Kasumi-1 (cell line): Measurements from ENCODE around the gene CACNA1G.

Experiments
- DNase-seq, 2 experiments: peaks; one replicate each; lab custom pipeline; 2025; lab: John Stamatoyannopoulos, UW

CACNA1G gene

DNA sequence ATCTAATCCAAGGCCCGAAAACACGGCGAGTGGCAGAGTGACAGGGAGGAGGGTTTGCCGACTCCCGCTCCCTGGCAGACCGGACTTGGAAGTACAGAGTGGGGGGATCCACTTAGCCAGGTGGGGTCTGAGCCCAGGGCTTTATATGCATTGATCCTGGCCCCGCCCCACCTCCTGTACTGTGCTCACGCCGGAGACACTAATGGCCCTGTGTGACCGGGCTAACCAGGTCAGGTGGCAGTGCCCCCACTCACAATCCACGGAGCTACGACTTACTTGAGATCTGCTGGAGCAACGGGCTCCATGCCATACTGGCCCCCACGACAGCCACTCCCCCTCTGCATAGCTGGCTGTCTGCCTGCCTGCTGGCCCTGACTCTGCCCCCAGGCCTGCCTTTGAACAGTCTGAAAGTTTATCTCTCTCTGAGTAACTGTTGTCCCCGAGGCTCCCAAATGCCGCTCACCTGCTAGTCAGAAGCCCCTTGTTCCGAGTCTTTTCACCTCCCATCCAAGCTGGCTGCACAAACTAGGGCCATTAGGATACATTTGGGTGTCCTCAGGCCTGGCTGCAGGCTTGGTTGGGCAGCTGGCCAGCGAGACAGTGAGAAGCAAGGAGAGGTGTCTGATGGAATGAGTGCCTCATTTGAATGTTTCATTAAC is 28.0 kb downstream of the CACNA1G start:
- DNase-seq = no peak

DNA sequence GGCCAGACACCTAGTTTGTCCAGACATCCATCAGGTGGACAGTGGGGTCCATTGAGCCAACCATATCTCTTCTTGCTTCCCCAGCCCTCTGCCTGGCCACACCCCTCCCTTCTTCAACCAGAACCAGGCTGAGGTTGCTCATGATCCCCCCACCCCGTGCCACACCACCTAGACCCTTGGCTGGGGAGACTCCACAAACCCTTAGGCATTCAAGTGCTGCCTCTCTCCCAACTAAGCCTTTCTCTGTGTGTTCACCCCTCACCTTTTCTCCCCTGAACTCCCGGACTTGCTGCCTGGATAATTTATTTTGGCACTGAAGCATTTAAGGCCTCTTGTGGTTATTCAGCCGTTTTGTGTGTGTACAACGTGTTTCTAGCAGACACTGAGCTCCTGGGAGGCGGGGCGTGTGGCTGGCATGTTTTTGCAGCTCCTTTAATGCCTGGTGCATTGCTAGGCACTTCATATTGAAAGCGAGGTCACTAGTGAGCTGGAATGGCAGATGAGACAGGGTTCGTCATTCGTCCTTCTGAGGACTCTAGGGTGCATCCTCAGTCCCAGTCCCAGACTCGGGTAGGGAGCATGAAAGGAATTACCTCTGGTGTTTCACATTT is 28.7 kb downstream of the CACNA1G start:
- DNase-seq = no peak

DNA sequence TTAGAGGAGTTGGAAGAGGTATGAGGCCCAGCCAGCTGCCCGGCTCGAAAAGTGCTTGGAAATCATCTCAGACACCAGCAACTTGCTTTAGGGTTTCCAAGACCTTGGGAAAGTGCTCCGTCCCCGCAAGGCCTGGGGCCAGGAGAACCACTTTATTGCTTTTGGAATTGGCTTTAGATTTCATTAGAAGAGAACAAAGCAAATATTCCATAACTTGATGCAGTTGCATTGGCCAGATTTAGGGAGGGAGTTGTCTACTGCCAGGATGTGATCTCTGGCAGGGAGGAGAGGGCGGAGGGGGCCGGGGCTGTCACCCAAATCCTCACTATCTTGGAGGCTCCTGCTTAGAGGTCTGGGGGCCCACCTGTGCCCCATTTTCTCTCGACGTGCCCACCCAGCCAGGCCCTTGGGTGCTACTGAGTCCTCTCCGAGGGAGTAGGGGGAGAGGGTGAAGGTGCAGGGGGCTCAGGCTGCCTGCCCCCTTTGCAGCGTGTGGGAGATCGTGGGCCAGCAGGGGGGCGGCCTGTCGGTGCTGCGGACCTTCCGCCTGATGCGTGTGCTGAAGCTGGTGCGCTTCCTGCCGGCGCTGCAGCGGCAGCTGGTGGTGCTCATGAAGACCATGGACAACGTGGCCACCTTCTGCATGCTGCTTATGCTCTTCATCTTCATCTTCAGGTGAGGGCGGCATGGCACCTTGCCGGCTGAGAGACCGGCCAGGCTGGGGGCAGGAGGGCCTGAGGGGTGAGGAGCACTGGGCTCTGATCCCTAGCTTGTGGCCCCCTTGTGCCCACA is 30.6 kb downstream of the CACNA1G start:
- DNase-seq = no peak

DNA sequence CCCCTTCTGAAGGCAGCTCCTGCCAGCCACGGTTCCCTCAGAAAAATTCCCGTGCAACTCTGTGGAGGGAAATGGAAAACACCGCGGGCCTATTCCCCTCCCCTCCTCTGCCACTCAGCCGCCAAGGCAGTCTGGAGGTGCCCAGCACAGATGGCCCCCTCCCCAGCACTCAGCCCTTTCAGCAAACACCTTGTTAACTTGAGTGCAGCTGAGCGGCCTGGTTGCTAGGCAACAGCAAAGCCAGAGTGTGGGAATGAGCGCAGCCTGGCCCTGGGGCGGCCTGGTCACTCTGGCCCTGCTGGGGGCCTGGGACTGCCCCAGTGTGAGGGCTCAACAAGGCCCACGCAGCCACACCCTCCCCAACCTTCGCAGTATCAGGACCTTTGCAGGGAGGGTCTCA is 32.8 kb downstream of the CACNA1G start:
- no peak for DNase-seq

DNA sequence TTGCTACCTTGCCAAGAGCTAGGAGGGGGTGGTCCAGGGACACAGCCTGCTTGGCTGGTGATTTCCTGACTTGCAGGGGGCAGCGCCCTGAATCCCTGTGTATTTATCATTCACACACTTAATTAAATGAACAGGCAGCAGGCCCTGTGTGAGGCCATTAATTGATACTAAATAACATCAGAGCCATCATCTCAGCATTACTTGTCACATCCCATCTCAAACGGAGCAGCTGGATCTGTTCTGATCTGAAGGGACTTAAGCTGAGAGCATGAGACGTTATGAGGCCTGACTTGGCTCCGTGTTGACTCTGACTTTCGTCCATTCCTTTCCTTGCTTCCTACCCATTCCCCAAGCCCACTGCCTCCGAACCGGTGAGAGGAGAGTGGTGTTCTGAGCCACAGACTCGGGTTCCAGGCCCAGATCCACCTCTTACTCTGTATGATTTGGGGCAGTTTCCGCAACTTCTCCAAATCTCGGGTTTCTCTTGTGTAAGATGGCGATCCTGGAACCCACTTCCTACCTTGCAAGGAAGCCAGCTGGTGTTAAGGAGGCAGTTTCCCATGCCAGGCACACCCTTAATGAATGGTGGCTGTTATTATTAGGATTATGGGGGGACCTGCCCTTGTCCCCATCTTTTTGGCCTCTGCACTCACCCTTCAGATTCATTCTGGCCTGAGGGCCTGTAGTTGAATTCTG is 33.8 kb downstream of the CACNA1G start:
- DNase-seq = no peak

DNA sequence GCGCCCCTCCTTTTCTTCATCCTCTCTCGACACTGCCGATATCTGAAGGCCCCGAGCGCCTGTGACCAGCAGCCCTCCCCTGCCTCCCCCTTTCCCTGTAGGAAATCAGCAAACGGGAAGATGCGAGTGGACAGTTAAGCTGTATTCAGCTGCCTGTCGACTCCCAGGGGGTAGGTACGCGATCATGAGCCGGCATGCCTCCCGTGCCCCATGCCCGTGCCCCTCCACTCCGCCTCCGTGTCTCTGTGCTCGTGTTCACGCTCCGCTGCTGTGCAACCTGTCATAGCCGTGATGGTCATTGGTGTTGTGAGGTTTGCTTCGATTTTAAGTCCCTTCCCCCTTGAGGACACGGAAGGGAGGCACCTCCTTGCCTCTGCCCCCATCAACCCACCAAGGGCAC is 34.4 kb downstream of the CACNA1G start:
- DNase-seq = no peak

DNA sequence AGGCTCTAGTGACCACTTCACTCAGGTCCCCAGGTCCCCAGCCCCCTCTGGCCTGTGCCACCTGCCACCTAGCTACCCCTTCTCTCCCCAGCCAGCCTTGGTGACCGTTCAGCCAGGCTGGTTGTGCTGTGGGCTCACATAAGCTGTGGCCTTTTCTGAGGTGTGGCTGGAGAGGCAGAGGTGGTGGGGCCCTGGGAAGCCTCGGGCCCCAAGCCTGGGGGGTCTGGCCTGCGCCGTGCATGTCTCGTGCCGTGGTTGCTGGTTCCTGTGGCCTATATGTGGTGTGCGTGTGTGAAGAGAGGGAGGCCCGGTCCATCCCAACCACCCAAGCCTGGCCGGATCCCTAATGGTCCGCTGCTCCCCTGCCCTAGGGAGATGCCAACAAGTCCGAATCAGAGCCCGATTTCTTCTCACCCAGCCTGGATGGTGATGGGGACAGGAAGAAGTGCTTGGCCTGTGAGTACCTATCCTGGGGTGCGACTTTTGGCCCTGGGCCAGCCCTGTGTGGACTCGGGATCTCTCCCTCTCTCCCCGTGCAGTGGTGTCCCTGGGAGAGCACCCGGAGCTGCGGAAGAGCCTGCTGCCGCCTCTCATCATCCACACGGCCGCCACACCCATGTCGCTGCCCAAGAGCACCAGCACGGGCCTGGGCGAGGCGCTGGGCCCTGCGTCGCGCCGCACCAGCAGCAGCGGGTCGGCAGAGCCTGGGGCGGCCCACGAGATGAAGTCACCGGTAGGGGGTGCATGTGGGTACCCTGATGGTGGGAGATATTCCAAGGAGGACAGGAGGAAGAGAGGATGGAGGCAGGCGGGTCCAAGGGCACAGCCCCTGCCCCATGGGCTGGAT is 35.9 kb downstream of the CACNA1G start:
- DNase-seq = no peak

DNA sequence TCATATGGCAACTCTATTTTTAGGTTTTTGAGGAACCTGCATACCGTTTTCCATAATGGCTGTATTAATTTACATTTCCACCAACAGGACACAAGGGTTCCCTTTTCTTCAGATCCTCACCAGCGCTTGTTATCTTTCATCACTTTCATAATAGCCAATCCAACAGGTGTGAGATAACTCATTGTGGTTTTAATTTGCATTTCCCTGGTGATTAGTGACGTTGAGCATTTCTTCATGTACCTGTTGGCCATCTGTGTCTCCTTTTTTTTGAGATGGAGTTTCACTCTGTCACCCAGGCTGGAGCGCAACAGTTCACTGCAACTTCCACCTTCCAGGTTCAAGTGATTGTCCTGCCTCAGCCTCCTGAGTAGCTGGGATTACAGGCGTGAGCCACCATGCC is 38.0 kb downstream of the CACNA1G start:
- DNase-seq = no peak

DNA sequence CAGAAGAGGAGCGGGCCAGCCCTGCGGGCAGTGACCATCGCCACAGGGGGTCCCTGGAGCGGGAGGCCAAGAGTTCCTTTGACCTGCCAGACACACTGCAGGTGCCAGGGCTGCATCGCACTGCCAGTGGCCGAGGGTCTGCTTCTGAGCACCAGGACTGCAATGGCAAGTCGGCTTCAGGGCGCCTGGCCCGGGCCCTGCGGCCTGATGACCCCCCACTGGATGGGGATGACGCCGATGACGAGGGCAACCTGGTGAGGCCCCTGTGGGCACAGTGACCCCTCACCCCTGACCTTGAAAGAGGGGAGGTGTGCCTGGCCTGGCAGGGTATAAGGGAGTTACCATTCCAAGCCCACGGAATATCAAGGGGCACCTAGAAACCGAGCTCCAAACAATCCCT is 39.1 kb downstream of the CACNA1G start:
- DNase-seq = no peak

DNA sequence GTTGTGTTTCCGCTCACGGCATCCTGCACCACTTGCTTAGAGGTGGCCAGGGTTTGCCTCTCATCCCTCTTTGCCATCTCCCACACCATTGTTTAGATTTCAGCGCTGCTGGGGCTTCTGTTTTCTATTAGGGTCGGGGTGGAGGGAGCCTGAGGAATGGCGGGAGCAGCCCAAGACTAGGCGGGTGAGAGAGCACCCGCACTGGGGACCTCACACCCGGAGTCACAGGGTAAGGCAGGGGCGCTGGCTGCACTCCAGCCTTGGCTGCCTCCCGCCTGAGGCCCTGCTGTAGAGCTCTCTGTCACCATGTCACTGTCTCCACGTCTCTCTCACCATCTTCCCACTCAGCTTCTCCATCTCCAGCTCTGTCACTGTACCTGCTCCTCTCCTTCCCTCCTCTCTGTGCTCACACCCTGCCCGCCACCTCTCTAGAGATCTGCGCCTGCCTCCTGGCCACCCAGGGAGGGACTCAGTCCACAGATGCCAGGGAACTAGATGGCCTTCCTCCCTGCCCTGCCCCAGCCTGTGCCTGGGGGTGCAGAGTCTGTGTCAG is 41.4 kb downstream of the CACNA1G start:
- DNase-seq = no peak

DNA sequence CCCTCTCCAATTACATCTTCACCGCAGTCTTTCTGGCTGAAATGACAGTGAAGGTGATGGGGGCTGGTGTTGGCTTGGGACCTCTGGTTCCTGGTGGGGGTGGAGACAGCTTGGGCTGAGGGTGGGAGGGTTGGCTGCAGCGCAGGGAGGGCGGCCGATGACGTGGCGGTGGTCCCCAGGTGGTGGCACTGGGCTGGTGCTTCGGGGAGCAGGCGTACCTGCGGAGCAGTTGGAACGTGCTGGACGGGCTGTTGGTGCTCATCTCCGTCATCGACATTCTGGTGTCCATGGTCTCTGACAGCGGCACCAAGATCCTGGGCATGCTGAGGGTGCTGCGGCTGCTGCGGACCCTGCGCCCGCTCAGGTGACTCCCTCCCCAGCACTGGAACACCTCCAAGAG is 42.3 kb downstream of the CACNA1G start:
- no peak for DNase-seq

DNA sequence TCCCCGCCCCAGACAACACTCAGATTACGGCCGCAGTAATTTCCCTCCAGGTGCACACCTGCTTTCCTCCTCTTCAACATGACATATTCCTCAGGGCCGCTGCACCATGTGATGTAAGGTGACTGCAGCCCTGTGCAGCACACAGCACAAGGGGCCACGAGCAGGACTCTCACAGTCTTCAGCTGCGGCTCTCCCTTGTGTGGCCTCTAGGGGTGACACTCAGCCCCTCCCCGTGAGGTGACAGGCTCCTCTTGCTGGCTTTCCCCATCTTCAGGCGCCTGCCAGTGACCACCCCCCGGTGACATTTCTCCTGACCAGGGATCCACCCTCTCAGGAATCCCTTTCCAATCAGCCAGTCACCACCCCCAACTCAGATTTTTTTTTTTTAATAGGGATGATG is 42.8 kb downstream of the CACNA1G start:
- DNase-seq = peak; percentile 49 to 72

DNA sequence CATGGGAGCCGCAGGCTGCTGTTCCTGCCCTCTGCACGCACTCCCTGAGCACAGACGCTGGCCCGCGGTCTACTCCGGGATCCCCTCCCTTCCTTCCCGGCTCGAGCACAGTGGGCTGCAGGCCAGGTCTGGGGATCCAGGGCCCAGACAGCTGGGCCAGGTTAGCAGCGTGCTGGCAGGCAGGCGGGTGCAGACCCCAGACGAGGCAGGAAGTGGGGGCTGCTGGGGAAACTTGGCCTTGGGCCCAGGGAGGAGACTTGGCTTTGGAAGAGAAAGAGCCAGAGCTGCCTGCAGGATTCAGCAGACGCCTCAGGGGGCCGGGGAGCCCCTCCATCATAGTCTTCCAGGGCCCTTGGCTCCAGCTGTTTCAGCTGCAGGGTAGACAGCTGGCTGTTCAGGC is 44.0 kb downstream of the CACNA1G start:
- DNase-seq = peak; percentile 67 to 73

DNA sequence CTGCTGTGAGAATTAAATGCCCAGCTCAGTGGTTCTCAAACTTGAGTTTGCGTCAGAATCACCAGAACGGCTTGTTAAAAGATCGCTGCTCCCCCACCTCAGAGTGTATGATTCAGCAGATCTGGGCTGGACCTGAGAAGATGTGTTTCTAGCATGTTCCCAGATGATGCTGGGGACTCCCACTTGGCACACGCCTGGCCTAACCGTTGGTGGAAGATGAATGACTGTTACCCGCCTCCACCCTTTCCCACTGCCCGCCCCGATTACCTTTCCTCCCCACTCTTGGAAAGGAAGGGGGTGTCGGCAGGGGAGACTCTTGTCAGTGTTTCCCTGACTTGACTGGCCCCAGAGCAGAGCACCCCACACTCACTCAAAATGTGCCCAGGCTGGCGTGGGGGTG is 44.9 kb downstream of the CACNA1G start:
- DNase-seq = no peak

DNA sequence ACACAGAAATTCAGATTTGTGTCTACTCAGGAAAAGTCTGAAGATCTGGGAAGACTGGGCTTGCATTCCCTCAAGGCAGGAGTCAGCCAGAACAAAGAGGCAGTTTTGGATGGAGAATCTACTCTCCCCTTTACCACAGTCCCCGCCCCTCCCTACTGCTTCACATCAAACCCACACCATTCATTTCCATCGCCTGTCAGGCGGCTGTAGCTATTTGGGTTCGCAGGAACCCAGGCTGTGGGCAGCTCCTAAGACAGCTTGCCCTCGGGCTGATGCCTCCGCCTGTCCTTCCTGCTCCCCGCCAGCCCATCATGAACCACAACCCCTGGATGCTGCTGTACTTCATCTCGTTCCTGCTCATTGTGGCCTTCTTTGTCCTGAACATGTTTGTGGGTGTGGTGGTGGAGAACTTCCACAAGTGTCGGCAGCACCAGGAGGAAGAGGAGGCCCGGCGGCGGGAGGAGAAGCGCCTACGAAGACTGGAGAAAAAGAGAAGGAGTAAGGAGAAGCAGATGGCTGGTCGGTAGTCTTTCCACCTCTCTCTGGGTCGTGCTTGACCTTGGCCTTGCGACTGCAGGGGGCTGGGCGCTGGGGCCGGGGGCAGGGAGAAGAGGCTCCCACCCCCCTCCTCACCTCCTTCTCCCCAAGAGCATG is 47.1 kb downstream of the CACNA1G start:
- DNase-seq = no peak

DNA sequence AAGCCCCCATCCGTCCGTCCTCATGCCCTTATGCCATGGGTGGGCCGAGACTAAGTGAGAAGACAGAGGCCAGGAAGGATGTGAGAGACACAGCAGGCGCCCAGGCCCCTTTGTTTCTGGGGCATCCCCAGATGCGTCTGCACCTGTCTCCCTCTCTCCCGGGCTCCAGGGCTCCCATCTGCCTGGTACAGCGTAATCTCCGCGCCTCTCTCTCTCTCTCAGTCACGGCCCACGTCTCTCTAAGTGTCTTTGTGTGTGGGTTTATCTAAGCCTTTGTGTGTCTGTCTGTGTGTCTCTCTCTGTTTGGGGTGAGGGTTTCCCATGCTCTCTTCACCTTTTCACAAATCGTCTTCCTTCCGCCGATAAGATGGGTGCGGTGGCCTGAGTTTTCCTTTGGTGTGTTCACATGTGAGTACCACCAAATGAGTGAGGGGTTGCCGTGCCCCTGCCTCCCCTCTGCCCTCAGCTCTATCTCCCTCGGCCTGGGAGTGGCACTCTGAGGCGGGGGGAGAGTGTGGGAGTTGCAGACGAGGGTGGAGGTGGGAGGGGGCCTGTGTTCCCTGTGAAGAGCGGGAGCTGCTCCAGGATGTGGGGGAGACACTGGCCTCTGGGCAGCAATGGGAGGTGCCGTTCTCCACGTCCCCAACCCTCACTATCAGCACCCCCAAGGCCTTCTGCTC is 48.3 kb downstream of the CACNA1G start:
- DNase-seq = no peak

DNA sequence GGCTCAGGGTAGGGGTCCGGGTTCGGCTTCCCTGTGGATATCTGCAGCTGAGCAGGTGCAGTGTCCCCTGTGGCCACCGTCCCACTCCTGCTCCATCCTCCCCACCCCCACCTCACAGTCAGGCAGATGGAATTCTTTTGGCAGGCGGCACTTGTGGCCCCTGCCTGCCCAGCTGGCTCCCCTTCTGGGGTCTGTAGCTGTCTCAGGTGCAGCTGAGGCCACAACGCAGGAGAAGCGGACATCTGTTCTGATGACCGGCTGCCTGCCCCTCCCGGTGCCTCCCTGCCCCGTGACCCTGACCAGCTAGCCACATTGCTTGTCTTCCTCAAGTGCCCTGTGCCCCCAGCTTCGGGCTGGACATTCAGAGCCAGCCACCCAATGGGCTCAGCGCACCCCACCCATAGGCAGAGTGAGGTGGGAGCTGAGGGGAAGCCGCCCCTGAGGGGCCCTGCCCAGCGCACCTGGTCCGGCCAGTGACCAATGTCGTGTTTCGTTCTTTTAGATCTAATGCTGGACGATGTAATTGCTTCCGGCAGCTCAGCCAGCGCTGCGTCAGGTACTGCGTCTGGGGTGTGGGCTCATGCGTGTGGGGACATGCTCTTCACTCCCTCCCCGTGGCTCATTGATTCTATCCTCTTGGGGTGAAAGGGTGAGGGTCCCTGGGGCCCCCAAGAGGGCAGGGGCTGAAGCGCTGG is 49.0 kb downstream of the CACNA1G start:
- no peak for DNase-seq

DNA sequence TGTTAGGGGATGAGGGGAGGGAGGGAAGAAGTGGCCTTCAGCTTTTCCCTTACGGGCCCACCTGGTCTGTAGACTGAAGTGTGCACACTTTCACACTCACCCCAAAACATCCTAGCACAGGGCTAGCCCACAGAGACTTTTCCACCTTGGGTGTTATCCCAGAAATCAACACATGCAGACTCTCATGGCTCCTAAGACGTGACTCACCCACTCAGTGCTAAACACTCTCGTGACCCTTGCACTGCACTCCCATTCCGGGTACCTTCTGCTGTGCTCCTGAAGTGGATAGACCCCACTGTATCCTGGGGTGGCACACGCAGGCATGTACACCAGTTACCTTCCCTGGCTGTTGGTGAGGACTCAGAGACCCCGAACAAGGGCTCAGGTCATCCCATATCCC is 51.1 kb downstream of the CACNA1G start:
- no peak for DNase-seq

DNA sequence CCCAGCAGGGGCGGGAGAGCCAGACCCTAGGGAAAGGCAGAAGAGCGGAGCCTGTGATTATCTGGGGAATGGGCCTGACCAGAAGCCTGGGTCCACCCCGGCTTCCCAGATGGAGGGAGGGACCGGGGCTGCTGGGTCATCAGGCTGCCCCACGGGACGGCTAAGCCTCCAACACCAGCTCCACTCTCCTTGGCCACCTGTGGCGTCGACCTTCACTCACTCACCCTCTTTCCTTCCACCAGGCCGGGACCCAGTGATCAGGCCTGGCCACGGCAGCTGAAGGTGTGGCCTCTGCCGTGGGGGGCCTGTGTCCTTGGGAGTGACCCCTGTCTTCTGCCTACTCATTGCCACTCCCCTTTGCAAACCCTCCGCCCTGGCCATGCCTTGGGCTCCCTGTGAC is 51.8 kb downstream of the CACNA1G start:
- DNase-seq = no peak
